Measurements from ENCODE around the gene AKAP8. TPM values are rescaled to one million over a fixed set of nuclear protein-coding genes. Genes with fewer than 3 reads are reported as not detected.
A peak's percentile ranks its signal among the peaks of the same experiment; 100 is the strongest.
"Not testable (repeated sequence)": the region's sequence is repeated elsewhere in the genome, so short reads cannot be mapped to it uniquely, and the experiment has no call there.

The AKAP8 gene
- total RNA-seq, 4 donors from 2014 or later: 27.1 to 86.6 (median 58.5) TPM

GRCh38 chr19:15412832-15413231 lies 33.2 kb upstream of the AKAP8 start:
- H3K9me3 ChIP-seq: no peaks in the 10 kb centered on the region
- H3K4me1 ChIP-seq: peaks cover 0 to 62% (median 6%) of the 10 kb centered on the region in 4 donors
- peaks cover 0 to 17% (median 0%) of the 10 kb centered on the region in 3 donors for H3K36me3 ChIP-seq
- no peak overlapping the region for H3K27ac ChIP-seq
- H3K27me3 ChIP-seq: no peaks in the 10 kb centered on the region
- no peak for DNase-seq
- no peak for TF ChIP-seq POLR2A (IDR thresholded peaks at IDR 0.05)
- TF ChIP-seq, protein P1, sequence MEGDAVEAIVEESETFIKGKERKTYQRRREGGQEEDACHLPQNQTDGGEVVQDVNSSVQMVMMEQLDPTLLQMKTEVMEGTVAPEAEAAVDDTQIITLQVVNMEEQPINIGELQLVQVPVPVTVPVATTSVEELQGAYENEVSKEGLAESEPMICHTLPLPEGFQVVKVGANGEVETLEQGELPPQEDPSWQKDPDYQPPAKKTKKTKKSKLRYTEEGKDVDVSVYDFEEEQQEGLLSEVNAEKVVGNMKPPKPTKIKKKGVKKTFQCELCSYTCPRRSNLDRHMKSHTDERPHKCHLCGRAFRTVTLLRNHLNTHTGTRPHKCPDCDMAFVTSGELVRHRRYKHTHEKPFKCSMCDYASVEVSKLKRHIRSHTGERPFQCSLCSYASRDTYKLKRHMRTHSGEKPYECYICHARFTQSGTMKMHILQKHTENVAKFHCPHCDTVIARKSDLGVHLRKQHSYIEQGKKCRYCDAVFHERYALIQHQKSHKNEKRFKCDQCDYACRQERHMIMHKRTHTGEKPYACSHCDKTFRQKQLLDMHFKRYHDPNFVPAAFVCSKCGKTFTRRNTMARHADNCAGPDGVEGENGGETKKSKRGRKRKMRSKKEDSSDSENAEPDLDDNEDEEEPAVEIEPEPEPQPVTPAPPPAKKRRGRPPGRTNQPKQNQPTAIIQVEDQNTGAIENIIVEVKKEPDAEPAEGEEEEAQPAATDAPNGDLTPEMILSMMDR (IDR thresholded peaks at IDR 0.05): no peak
- H3K4me3 ChIP-seq: no peak overlapping the region

- H3K9me3 ChIP-seq, H3K27ac ChIP-seq, H3K4me3 ChIP-seq, DNase-seq, H3K27me3 ChIP-seq: not testable (repeated sequence)
- peaks cover 0 to 17% (median 0%) of the 10 kb centered on the region in 3 donors for H3K36me3 ChIP-seq
- peaks cover 0 to 53% (median under 1%) of the 10 kb centered on the region in 4 donors for H3K4me1 ChIP-seq
These were observed 31.8 kb upstream of the AKAP8 start for GRCh38 chr19:15411351-15411750.

- DNase-seq: peak in 1 of 3 donors; percentile 11
- H3K27me3 ChIP-seq: no peaks in the 10 kb centered on the region
- peak overlapping the region in 2 of 4 donors; percentile 12 to 20 for H3K27ac ChIP-seq
- peaks cover 0 to 42% (median 0%) of the 10 kb centered on the region in 4 donors for H3K4me1 ChIP-seq
- H3K9me3 ChIP-seq: no peaks in the 10 kb centered on the region
- peaks cover 0 to 52% (median 0%) of the 10 kb centered on the region in 3 donors for H3K36me3 ChIP-seq
- TF ChIP-seq POLR2A (IDR thresholded peaks at IDR 0.05): no peak
- TF ChIP-seq, protein P1 (IDR thresholded peaks at IDR 0.05): no peak
- H3K4me3 ChIP-seq: no peak overlapping the region
These were observed 25.2 kb upstream of the AKAP8 start for GRCh38 chr19:15404780-15405211.

- Histone ChIP-seq H3K4me1 (peaks cover 0 to 41% (median 0%) of the 10 kb centered on the region in 4 donors), H3K4me3 (no peak overlapping the region), H3K9me3 (no peaks in the 10 kb centered on the region), H3K27me3 (no peaks in the 10 kb centered on the region), H3K27ac (peak overlapping the region in 2 of 4 donors; percentile 19 to 20), H3K36me3 (peaks cover 0 to 52% (median 0%) of the 10 kb centered on the region in 3 donors)
- TF ChIP-seq, protein P1 (IDR thresholded peaks at IDR 0.05): no peak
- peak in 1 of 3 donors; percentile 41 for DNase-seq
These were observed 24.7 kb upstream of the AKAP8 start for GRCh38 chr19:15404097-15404779.

DNA sequence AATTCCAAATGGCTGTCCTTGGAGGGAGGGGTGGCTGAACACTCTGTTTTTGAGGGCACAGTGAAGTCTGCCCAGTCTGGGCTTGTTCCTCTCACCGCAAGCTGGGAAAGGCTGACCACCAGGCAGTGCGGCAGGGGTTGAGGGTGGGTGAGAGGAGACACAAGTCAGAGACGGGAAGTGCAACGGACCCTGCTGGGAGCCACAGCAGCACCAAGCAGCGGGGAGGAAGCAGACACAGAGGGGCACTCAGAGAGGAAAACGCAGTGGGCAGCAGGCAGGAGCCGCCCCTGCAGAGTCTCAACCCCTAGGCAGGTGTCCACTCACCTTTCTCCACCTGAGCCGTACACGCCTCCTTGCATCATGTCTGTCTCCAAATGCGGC lies 23.6 kb upstream of the AKAP8 start:
- peak in 1 of 3 donors; percentile 28 for DNase-seq
- Histone ChIP-seq H3K4me3 (no peak overlapping the region), H3K27me3 (no peaks in the 10 kb centered on the region), H3K36me3 (peaks cover 0 to 60% (median 0%) of the 10 kb centered on the region in 3 donors), H3K4me1 (peaks cover 0 to 41% (median 0%) of the 10 kb centered on the region in 4 donors), H3K27ac (peak overlapping the region in 1 of 4 donors; percentile 20), H3K9me3 (no peaks in the 10 kb centered on the region)
- TF ChIP-seq, protein P1 (IDR thresholded peaks at IDR 0.05): no peak
- no peak for TF ChIP-seq POLR2A (IDR thresholded peaks at IDR 0.05)

DNA sequence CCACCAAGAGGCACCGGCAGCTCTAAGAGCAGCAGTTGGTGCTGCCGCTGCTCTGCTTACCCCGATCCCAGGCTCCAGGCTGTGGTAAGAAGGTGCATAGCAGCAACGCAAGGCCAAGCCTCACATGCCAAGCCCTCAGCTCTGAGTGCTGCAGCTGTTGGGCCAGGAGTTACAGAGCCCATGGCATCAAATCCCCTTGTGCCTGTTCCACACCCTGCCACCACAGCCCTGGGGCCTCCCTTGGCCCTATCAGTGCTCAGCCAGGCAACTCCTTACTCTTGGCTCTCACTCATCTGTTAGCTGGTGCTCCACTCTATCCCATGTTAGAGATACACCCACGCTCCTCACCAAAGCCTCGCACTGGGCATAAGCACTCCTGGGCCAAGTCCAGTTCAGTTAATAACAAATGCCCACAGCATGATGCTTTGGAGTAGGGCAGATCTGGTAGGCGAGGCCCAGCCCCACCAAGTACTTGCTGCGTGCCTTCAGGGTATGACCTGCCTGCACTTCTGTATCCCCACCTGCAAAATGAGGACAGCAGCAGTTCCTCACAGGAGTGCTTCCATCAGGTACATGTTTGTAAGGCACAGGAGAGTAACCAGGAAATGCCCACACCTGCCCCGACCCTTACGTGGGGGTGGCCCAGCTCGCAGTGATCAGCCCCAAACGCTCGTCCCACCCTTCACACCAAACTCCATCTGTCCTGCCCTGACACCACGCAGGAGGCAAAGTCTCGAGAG lies 23.0 kb upstream of the AKAP8 start:
- H3K9me3 ChIP-seq: no peaks in the 10 kb centered on the region
- H3K27ac ChIP-seq: no peak overlapping the region
- TF ChIP-seq, protein P1 (IDR thresholded peaks at IDR 0.05): no peak
- TF ChIP-seq POLR2A (IDR thresholded peaks at IDR 0.05): no peak
- no peaks in the 10 kb centered on the region for H3K27me3 ChIP-seq
- no peak overlapping the region for H3K4me3 ChIP-seq
- DNase-seq: peak in 1 of 3 donors; percentile 38
- peaks cover 0 to 41% (median 0%) of the 10 kb centered on the region in 4 donors for H3K4me1 ChIP-seq
- H3K36me3 ChIP-seq: peaks cover 0 to 66% (median 0%) of the 10 kb centered on the region in 3 donors

Measured in Peyer's patch (tissue), 4 donors.